Cardiac fibroblast (primary cell): ENCODE results near the gene HNRNPUL2.
"Not testable (repeated sequence)": the region's sequence is repeated elsewhere in the genome, so short reads cannot be mapped to it uniquely, and the experiment has no call there.

Source experiments
- DNase-seq, 2 donors: peaks; one replicate each; pipeline versions ENCODE4 v3.0.0 to v3.0.0-alpha.2; 2010; ENCODE audit warnings: low read depth in 2 of 2
- H3K4me3 ChIP-seq, 2 donors: replicated peaks in 1 of 2; 1 replicate in 1 of 2; 2 replicates in 1 of 2; pipeline ENCODE4 v1.5.1; 2011; ENCODE audit warnings: low read depth in 2 of 2, low read length in 2 of 2, mild to moderate bottlenecking in 2 of 2, moderate library complexity in 1 of 2
- CTCF ChIP-seq: IDR thresholded peaks from one replicate; pipeline ENCODE4 v1.5.1; 2011; ENCODE audit warnings: low read depth, mild to moderate bottlenecking, low read length, inconsistent platforms

HNRNPUL2 gene

DNA sequence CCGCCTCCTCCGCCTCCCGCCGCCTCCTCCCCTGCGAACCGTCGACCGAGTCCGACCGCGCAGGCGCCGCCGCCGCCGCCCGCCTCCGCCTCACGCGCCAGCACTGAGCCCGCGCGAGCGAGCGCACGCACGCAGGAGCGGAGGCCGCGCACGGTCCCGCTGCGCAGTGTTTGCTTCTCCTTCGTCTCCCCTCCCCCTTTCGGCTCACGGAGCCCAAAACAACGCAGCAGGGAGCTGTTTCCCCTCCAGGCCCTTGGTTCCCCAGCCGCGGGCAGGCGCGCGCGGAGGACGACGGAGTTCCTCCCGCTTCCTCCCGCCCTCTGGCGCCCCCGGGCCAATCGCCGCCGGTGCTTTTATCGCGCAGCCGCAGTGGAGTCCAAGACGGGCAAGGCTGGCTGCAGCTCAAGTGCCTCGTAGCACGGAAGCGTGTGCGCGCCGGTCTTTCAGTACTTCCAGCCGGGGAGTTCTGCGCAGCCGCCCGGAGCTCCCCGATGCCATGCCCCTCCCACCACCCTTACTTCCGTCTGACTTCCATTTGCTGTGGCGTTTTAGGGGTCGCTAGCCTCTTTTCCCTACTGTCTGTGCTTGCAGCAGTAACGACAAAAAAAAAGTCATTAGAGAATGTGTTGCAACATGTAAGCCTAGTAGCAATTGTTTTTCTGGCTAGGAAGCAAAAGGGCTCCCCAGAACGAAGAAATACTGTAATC is at the start of gene HNRNPUL2:
TSS of gene HNRNPUL2 (minus strand) at position 293 of the 707 bp plus-strand sequence. CDS start 301 bp downstream, outside the sequence.
- H3K4me3 ChIP-seq: peak within 1 kb of the TSS; percentile 89 to 93
- peak; percentile 99 to 100 for DNase-seq
- no peak for TF ChIP-seq CTCF

DNA sequence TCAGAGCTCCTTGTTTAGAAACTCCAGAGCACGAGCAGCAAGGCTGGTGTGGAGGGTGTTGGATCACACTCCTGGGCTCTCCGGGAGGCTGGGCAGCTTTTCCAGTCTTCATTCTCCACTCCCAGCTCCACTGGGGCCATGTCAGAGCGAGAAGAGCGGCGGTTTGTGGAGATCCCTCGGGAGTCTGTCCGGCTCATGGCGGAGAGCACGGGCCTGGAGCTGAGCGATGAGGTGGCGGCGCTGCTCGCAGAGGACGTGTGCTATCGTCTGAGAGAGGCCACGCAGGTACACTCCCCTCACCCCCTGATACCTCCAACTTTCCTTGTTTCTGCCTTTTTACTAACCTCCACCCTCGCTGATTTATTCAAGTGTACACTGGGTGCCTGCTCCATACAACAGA is 48.4 kb upstream of the HNRNPUL2 start:
- no peak for TF ChIP-seq CTCF
- H3K4me3 ChIP-seq: no peak overlapping the region

DNA sequence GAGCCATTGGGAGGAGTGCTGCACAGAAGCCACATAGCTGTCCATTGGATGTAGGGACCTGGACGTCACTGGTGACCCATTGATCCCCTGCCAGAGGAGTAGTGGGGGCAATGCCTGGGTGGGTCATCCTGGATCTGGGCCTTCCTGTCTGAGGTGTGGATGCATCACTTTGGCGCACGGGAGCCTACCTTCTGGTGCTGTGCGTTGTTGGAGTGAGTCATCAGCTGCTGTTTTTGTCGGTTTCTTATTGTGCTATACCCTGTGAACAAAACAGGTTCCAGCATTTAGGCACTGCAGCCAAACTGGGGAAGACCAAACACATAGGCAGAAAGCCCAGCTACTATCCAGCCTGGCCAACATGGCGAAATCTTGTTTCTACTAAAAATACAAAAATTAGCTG is 47.1 kb upstream of the HNRNPUL2 start:
- no peak overlapping the region for H3K4me3 ChIP-seq
- DNase-seq: no peak

More for the DNA sequence above, 48.4 kb upstream of the HNRNPUL2 start:
- no peak for DNase-seq

DNA sequence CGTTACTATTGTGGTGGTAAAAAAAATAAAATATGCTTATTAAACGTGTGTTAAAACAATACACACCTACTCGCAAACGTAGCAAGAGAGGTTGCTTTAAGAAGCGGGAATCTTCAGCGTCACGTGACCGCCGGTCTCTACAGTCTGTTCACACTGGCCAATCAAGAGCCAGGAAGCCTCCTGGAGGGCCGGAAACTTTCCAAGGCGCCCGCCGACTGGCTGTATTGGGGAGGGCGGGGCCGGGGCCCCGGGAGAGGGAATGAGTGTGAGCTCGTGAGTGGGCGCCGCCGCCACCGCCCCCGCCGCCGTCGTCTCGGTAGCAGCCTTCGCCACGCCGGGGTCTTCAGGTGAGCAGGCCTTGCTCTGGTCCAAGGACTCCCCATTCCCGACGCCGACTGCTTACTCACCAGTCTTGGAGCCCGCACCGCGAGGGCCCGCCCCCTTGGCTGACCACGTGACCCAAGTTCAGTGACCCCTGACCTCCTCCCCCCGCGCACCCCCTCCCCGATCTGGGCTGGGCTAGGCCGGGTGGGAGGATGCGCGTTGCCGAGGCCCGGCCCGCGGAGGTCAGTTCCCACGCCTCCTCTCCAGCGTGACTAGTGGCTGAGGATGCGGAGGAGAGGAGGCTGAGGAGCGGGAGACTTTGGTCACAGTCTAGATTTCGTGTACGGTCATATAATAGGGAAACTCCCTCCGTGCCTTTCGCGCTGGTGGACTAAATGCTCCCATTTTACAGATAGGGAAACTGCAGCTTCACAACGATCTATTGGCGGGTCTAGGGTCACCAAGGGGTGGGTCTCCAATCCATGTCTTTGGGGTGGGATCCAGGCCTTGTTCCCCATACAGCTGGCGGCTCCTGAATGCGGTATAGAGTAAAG is 44.1 kb upstream of the HNRNPUL2 start, which contains the start of gene TAF6L:
TSS of gene TAF6L (plus strand) at position 253 of the 878 bp plus-strand sequence. CDS start 4,388 bp downstream, outside the sequence.
- DNase-seq: peak; percentile 98
- H3K4me3 ChIP-seq: peak within 1 kb of the TSS; percentile 65 to 76
- TF ChIP-seq CTCF: no peak

More for the DNA sequence above, 47.1 kb upstream of the HNRNPUL2 start:
- TF ChIP-seq CTCF: no peak

GRCh38 chr11:62770778-62771143 is 43.5 kb upstream of the HNRNPUL2 start:
- TF ChIP-seq CTCF: no peak
- no peak for DNase-seq
- H3K4me3 ChIP-seq: peak overlapping the region; percentile 65 to 76

DNA sequence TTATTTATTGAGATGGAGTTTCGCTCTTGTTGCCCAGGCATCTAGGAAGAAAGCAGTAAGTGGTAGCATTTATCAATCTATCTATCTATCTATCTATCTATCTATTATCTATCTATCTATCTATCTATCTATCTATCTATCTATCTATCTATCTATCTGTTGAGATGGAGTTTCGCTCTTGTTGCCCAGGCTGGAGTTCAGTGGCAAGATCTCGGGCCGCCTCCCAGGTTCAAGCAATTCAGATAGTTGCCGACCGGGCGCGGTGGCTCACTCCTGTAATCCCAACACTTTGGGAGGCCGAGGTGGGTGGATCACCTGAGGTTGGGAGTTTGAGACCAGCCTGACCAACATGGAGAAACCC is 33.6 kb upstream of the HNRNPUL2 start:
- DNase-seq, H3K4me3 ChIP-seq: not testable (repeated sequence)
